CD4-positive, alpha-beta memory T cell (primary cell): ENCODE results near the gene EPHA3. TPM values are rescaled to one million over a fixed set of nuclear protein-coding genes. Genes with fewer than 3 reads are reported as not detected.

Experiments used
- CTCF ChIA-PET: fragments of 350-600 bp; sonication (Branson Sonifier 250); formaldehyde crosslinking; loops from one replicate; lab custom pipeline; 2021; ENCODE audit warnings: inconsistent platforms; ENCODE audit not compliant: partially characterized antibody; lab: Charles Lee
- POLR2A ChIA-PET: fragments of 350-600 bp; sonication (Branson Sonifier 250); formaldehyde crosslinking; loops from one replicate; lab custom pipeline; 2021; ENCODE audit not compliant: partially characterized antibody; lab: Charles Lee
- DNase-seq, 5 donors: peaks; one replicate each; pipeline versions ENCODE4 v3.0.0 to v3.0.0-alpha.2; 2020 to 2022; ENCODE audit warnings: mixed read lengths in 1 of 5
- H3K27ac ChIP-seq: one replicate; pipeline ENCODE4 v1.7.0; 2013; ENCODE audit warnings: low read depth, low read length
- H3K27me3 ChIP-seq: 2 replicates; pipeline ENCODE4 v1.7.0; 2013; ENCODE audit warnings: mild to moderate bottlenecking, low read length, moderate library complexity; ENCODE audit not compliant: insufficient read depth
- H3K36me3 ChIP-seq: 2 replicates; pipeline ENCODE4 v1.7.0; 2013; ENCODE audit warnings: mild to moderate bottlenecking, low read length, moderate library complexity; ENCODE audit not compliant: insufficient read depth
- H3K4me1 ChIP-seq: 2 replicates; pipeline ENCODE4 v1.7.0; 2013; ENCODE audit warnings: mild to moderate bottlenecking, low read length, moderate library complexity; ENCODE audit not compliant: insufficient read depth
- H3K4me3 ChIP-seq, 2 donors: one replicate each; pipeline ENCODE4 v1.7.0; 2013; ENCODE audit warnings: low read length in 2 of 2, mild to moderate bottlenecking in 1 of 2
- H3K9me3 ChIP-seq, 2 donors: one replicate each; pipeline ENCODE4 v1.7.0; 2013; ENCODE audit warnings: low read length in 2 of 2, control low read depth in 1 of 2; ENCODE audit not compliant: control insufficient read depth in 1 of 2
- H3K27ac Mint-ChIP-seq, 7 donors: one replicate each; pipeline ENCODE4 v1.8.0; 2020 to 2021; ENCODE audit warnings: mixed read lengths in 7 of 7, mild to moderate bottlenecking in 6 of 7, inconsistent platforms in 3 of 7, moderate library complexity in 3 of 7
- H3K27me3 Mint-ChIP-seq, 2 donors: one replicate each; pipeline ENCODE4 v1.8.0; 2020 to 2021; ENCODE audit warnings: mixed read lengths in 2 of 2
- H3K36me3 Mint-ChIP-seq, 2 donors: one replicate each; pipeline ENCODE4 v1.8.0; 2020 to 2021; ENCODE audit warnings: mixed read lengths in 2 of 2, inconsistent platforms in 1 of 2, mild to moderate bottlenecking in 1 of 2
- H3K4me1 Mint-ChIP-seq, 4 donors: one replicate each; pipeline ENCODE4 v1.8.0; 2020 to 2021; ENCODE audit warnings: mixed read lengths in 4 of 4, mild to moderate bottlenecking in 1 of 4
- H3K4me3 Mint-ChIP-seq, 8 donors: one replicate each; pipeline ENCODE4 v1.8.0; 2020 to 2021; ENCODE audit warnings: mixed read lengths in 8 of 8, mild to moderate bottlenecking in 7 of 8, moderate library complexity in 6 of 8, inconsistent platforms in 3 of 8
- H3K9me3 Mint-ChIP-seq, 8 donors: one replicate each; pipeline ENCODE4 v1.8.0; 2020 to 2021; ENCODE audit warnings: mixed read lengths in 8 of 8, mild to moderate bottlenecking in 5 of 8, inconsistent platforms in 3 of 8, moderate library complexity in 1 of 8
- intact Hi-C: fragments of 100-400 bp; cut with micrococcal nuclease; formaldehyde crosslinking; loops from one replicate; pipeline ENCODE4 v1.15.1; 2023
- polyA plus RNA-seq, 2 donors: library from polyadenylated mRNA; unstranded; fragments of 300-500 nt; fragmentation: Illumina TruSeq; gene quantifications; one replicate each; pipeline ENCODE4 v1.2.3, GENCODE V29; 2021
- total RNA-seq, 2 experiments: library from RNA; stranded (reverse); gene quantifications; one replicate each; pipeline ENCODE4 v1.2.3, GENCODE V29; 2021

The EPHA3 gene
- total and polyA plus RNA-seq, 4 experiments from 2014 or later: not detected

GRCh38 chr3:89373434-89373833 is 266.0 kb downstream of the EPHA3 start:
- peaks cover 0 to 10% (median 7%) of the 10 kb centered on the region in 8 donors for H3K9me3 Mint-ChIP-seq
- H3K27me3 ChIP-seq: no peaks in the 10 kb centered on the region
- no peak for DNase-seq
- no peaks in the 10 kb centered on the region for H3K27me3 Mint-ChIP-seq
- no peaks in the 10 kb centered on the region for H3K36me3 ChIP-seq
- ChIA-PET CTCF (no interaction called here), POLR2A (no interaction called here)
- no peaks in the 10 kb centered on the region for H3K4me1 ChIP-seq
- no peak overlapping the region for H3K27ac Mint-ChIP-seq
- H3K4me1 Mint-ChIP-seq: no peaks in the 10 kb centered on the region
- intact Hi-C loops: no loop called here
- no peak overlapping the region for H3K27ac ChIP-seq
- no peak overlapping the region for H3K4me3 Mint-ChIP-seq
- no peak overlapping the region for H3K4me3 ChIP-seq
- no peaks in the 10 kb centered on the region for H3K36me3 Mint-ChIP-seq
- no peaks in the 10 kb centered on the region for H3K9me3 ChIP-seq

GRCh38 chr3:89375451-89375850 is 268.0 kb downstream of the EPHA3 start:
- H3K36me3 ChIP-seq: no peaks in the 10 kb centered on the region
- intact Hi-C loops: no loop called here
- H3K27me3 ChIP-seq: no peaks in the 10 kb centered on the region
- Mint-ChIP-seq H3K4me1 (no peaks in the 10 kb centered on the region), H3K4me3 (no peak overlapping the region), H3K27me3 (no peaks in the 10 kb centered on the region), H3K27ac (no peak overlapping the region), H3K36me3 (no peaks in the 10 kb centered on the region), H3K9me3 (peaks cover 0 to 13% (median 4%) of the 10 kb centered on the region in 8 donors)
- CTCF ChIA-PET: no interaction called here
- no peak overlapping the region for H3K27ac ChIP-seq
- POLR2A ChIA-PET: no interaction called here
- no peak for DNase-seq
- no peaks in the 10 kb centered on the region for H3K9me3 ChIP-seq
- no peak overlapping the region for H3K4me3 ChIP-seq
- H3K4me1 ChIP-seq: no peaks in the 10 kb centered on the region

DNA sequence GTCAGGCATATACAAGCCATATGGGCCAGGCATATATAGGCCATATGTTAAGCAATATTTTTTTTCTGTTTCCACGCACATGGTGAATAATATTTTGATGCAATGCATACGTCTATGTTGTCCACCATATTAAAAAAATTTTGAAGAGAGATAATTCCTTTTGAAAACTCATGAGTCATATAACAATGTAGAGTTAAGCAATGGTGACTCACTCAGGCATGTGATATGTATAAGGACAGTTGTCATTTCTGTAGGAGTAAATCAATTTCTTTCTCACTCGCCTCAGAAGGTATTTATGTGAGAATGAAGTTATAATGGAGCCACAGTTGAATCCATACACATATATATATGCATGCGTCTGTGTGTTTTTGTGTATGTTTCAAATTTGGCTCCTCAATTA is 272.6 kb downstream of the EPHA3 start:
- no peaks in the 10 kb centered on the region for H3K27me3 ChIP-seq
- Mint-ChIP-seq H3K9me3 (peaks cover 2 to 27% (median 13%) of the 10 kb centered on the region in 8 donors), H3K27me3 (no peaks in the 10 kb centered on the region), H3K4me3 (no peak overlapping the region), H3K27ac (no peak overlapping the region), H3K36me3 (no peaks in the 10 kb centered on the region), H3K4me1 (no peaks in the 10 kb centered on the region)
- no peaks in the 10 kb centered on the region for H3K9me3 ChIP-seq
- H3K4me1 ChIP-seq: no peaks in the 10 kb centered on the region
- H3K4me3 ChIP-seq: no peak overlapping the region
- CTCF ChIA-PET: no interaction called here
- POLR2A ChIA-PET: interaction anchor here (0.6 kb wide), 1 partner anchor 103 kb away, joined by 5 read pairs; no protein-coding TSS in a partner anchor
- no peaks in the 10 kb centered on the region for H3K36me3 ChIP-seq
- intact Hi-C loops: no loop called here
- H3K27ac ChIP-seq: no peak overlapping the region
- no peak for DNase-seq

GRCh38 chr3:89392991-89393390 is 285.6 kb downstream of the EPHA3 start:
- DNase-seq: no peak
- Mint-ChIP-seq H3K9me3 (peaks cover 0 to 8% (median 3%) of the 10 kb centered on the region in 8 donors), H3K4me3 (no peak overlapping the region), H3K36me3 (no peaks in the 10 kb centered on the region), H3K4me1 (no peaks in the 10 kb centered on the region), H3K27ac (no peak overlapping the region), H3K27me3 (no peaks in the 10 kb centered on the region)
- no peaks in the 10 kb centered on the region for H3K36me3 ChIP-seq
- CTCF ChIA-PET: no interaction called here
- no peak overlapping the region for H3K4me3 ChIP-seq
- H3K27ac ChIP-seq: no peak overlapping the region
- intact Hi-C loops: no loop called here
- POLR2A ChIA-PET: no interaction called here
- H3K27me3 ChIP-seq: no peaks in the 10 kb centered on the region
- H3K9me3 ChIP-seq: no peaks in the 10 kb centered on the region
- no peaks in the 10 kb centered on the region for H3K4me1 ChIP-seq

DNA sequence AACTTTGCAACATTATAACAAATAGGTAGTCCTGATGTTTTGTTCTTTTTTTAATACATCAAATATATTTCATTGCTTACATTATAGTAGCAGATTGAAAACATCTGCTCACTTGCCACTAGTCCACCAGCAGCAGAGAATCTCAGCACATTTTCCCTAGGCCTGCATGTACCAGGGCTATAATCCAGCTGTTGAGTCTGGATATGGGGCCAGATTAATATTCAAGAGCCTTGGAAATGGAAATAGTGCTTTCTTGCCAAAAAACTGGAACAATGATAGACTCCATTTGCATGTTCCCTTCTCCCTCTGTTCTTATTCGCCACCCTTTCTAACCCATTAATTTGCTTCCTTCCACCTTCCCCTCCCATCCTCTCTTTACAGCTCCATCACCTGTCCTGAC is 288.0 kb downstream of the EPHA3 start:
- H3K27me3 Mint-ChIP-seq: no peaks in the 10 kb centered on the region
- POLR2A ChIA-PET: no interaction called here
- H3K36me3 ChIP-seq: no peaks in the 10 kb centered on the region
- H3K36me3 Mint-ChIP-seq: no peaks in the 10 kb centered on the region
- CTCF ChIA-PET: no interaction called here
- H3K4me1 Mint-ChIP-seq: no peaks in the 10 kb centered on the region
- no peak overlapping the region for H3K4me3 ChIP-seq
- H3K4me3 Mint-ChIP-seq: no peak overlapping the region
- no peak overlapping the region for H3K27ac ChIP-seq
- no peaks in the 10 kb centered on the region for H3K4me1 ChIP-seq
- peaks cover 0 to 7% (median 3%) of the 10 kb centered on the region in 8 donors for H3K9me3 Mint-ChIP-seq
- intact Hi-C loops: no loop called here
- H3K9me3 ChIP-seq: no peaks in the 10 kb centered on the region
- H3K27ac Mint-ChIP-seq: no peak overlapping the region
- no peak for DNase-seq
- H3K27me3 ChIP-seq: no peaks in the 10 kb centered on the region

DNA sequence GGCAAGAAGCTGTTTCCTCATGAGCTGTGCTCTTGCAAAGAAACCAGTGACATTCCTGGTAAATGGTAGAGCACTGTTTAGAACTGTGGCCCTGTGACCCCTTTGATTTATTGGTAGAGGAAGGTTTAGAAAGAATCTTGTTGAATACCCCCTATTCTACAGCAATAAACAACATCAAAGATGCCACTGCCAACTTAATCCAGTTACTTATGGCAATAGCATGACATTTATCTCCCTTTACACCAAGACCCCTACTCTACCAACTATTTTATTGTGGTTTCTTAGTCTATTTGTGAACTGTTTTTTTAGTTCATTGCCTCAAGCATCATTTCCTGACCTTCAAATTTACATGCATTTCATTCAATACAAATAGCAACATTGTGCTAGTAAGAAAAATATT is 288.6 kb downstream of the EPHA3 start:
- POLR2A ChIA-PET: no interaction called here
- H3K27me3 ChIP-seq: no peaks in the 10 kb centered on the region
- Mint-ChIP-seq H3K9me3 (peaks cover 0 to 10% (median 3%) of the 10 kb centered on the region in 8 donors), H3K27ac (no peak overlapping the region), H3K4me3 (no peak overlapping the region), H3K27me3 (no peaks in the 10 kb centered on the region), H3K36me3 (no peaks in the 10 kb centered on the region), H3K4me1 (no peaks in the 10 kb centered on the region)
- H3K36me3 ChIP-seq: no peaks in the 10 kb centered on the region
- H3K9me3 ChIP-seq: no peaks in the 10 kb centered on the region
- CTCF ChIA-PET: no interaction called here
- intact Hi-C loops: no loop called here
- no peak for DNase-seq
- H3K4me3 ChIP-seq: no peak overlapping the region
- no peak overlapping the region for H3K27ac ChIP-seq
- H3K4me1 ChIP-seq: no peaks in the 10 kb centered on the region

GRCh38 chr3:89402051-89402450 is 294.6 kb downstream of the EPHA3 start:
- no peaks in the 10 kb centered on the region for H3K36me3 Mint-ChIP-seq
- H3K4me1 Mint-ChIP-seq: no peaks in the 10 kb centered on the region
- ChIA-PET CTCF (no interaction called here), POLR2A (no interaction called here)
- DNase-seq: no peak
- no peak overlapping the region for H3K4me3 Mint-ChIP-seq
- H3K27me3 Mint-ChIP-seq: no peaks in the 10 kb centered on the region
- intact Hi-C loops: no loop called here
- Histone ChIP-seq H3K4me3 (no peak overlapping the region), H3K27ac (no peak overlapping the region), H3K4me1 (no peaks in the 10 kb centered on the region), H3K9me3 (no peaks in the 10 kb centered on the region), H3K36me3 (no peaks in the 10 kb centered on the region), H3K27me3 (no peaks in the 10 kb centered on the region)
- H3K27ac Mint-ChIP-seq: no peak overlapping the region
- H3K9me3 Mint-ChIP-seq: peaks cover 0 to 19% (median 5%) of the 10 kb centered on the region in 8 donors

- H3K27ac ChIP-seq: no peak overlapping the region
- no peaks in the 10 kb centered on the region for H3K27me3 ChIP-seq
- no peak overlapping the region for H3K27ac Mint-ChIP-seq
- no peak overlapping the region for H3K4me3 ChIP-seq
- peaks cover 0 to 20% (median 9%) of the 10 kb centered on the region in 8 donors for H3K9me3 Mint-ChIP-seq
- ChIA-PET POLR2A (no interaction called here), CTCF (no interaction called here)
- intact Hi-C loops: no loop called here
- no peaks in the 10 kb centered on the region for H3K27me3 Mint-ChIP-seq
- no peaks in the 10 kb centered on the region for H3K36me3 Mint-ChIP-seq
- no peaks in the 10 kb centered on the region for H3K4me1 Mint-ChIP-seq
- H3K4me3 Mint-ChIP-seq: no peak overlapping the region
- no peaks in the 10 kb centered on the region for H3K9me3 ChIP-seq
- no peak for DNase-seq
- no peaks in the 10 kb centered on the region for H3K36me3 ChIP-seq
- no peaks in the 10 kb centered on the region for H3K4me1 ChIP-seq
Measured at GRCh38 chr3:89405176-89405575, 297.8 kb downstream of the EPHA3 start.
